ENCODE measurements around the gene LAMB4.
"Not testable (repeated sequence)": the region's sequence is repeated elsewhere in the genome, so short reads cannot be mapped to it uniquely, and the experiment has no call there.

The LAMB4 gene

DNA sequence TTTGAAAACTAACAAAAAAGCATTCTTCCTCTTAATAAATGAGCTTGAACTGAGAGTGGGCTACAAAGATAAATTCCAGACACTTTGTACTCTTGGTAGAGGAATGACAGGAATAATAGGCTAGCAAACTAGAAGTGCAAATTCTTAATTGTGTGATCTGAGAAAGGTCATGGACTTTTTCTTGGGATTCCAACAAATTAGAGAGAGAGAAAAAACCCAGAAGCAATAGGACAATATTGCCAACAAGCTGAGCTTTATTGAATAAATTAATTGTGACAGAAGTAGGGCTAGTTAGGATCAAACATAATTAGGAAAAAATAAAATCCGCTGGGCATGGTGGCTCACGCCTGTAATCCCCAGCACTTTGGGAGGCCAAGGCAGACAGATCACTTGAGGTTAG lies 85.8 kb downstream of the LAMB4 start:
- DNase-seq = no peak

DNA sequence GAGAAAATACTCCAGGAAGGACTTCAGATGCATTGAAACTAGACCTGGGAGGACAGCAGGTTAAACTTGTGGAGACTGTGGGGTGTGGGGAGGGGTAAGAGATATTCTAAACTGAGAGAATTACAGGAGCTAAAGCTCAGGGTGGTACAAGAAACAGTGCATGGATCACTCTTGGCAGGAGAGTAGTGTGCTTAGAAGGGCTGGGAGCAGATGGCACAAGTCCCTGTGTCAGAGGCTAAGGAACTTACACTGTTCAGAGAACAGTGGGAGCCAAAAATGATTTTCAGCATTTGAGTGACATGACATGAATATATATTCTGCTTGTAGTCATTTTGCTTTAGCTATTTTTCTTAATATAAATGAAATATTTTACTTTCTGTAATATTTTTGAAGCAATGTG lies 91.2 kb downstream of the LAMB4 start:
- no peak for DNase-seq

DNA sequence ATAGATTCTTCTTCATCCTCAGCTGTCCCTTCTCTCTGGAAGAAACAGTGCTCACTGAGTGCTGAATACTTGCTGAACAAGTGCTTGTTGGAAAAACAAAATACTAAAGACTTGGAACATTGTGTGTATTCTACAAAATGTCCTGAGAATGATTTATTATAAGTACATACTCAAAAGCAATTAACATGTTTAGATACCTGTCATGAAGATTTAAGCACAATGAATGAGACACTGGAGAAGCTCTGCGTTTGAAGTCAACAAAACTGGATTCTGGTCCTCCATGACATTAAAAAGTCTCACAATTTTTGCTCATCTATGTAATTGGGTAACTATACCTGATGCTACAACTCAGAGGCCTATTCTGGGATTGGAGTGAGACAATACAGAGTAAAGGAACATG lies 92.4 kb downstream of the LAMB4 start:
- DNase-seq = no peak

DNA sequence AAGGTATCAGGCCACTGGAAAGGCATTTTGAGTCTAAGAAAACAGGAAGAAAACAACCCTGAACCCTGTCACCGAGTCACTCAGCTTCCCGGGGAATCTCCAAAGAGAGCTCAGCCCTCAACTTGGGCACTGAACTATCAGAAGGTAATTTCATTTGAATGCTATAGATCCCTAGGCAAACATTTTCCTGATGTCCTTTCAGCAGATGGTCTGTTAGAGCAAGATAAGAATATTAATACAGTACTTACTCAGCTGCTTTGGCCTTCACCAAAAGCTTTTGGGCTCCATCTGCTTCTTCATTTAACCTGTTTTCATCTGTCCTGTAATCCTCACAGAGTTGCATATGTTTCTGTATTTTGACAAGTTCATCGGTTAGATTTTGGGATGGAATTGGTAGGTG lies 93.0 kb downstream of the LAMB4 start:
- DNase-seq = no peak

DNA sequence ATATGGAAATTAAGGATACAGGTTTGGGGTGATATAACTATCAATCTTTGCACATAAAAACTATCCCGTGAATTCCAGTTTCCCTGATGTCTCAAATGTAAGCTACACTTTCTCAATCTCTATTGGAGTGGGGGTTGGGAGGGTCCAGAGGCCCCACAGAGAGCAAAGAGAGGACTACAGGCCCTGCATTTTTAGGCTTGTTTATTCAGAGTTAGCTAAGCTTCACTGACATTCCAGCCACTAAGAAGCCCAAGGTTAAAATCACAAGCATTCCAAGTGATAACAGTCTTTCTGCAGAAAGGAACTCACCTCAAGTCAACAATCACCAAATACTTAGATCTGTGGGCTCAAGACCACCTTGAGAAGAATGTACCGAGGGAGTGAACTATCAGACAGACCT lies 95.6 kb downstream of the LAMB4 start:
- no peak for DNase-seq

DNA sequence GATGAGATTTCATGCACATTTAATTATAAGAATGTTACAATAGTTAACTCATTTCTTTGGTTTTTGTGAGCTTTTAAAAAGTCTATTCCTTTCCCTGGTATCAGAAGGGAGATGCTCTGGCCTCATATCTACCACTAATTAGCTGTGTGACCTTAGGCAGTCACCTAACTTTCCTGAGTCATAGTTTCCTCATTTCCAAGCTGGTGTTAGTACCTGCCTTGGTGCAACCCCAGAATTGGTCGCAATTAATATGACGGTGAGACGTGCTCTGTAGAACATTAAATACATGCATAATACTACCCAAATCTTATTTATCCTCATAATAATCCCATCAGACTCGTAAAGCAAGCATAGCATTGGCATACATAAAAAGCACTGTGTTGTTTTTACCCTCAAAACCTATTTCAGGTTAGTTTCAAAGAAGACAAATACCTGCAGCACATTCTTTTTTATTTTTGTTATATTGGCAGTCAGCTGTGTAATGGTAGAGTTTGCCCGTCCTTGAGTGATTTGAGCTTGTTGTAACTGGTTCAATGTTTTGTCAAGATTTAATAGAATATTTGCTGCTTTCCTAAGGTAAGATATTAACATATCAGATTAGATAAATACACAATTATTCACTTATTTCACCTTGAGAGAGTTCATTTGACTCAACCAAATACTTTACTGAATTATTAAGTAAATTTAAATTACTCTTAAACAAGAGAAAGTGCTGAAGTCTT lies 96.2 kb downstream of the LAMB4 start:
- no peak for DNase-seq

DNA sequence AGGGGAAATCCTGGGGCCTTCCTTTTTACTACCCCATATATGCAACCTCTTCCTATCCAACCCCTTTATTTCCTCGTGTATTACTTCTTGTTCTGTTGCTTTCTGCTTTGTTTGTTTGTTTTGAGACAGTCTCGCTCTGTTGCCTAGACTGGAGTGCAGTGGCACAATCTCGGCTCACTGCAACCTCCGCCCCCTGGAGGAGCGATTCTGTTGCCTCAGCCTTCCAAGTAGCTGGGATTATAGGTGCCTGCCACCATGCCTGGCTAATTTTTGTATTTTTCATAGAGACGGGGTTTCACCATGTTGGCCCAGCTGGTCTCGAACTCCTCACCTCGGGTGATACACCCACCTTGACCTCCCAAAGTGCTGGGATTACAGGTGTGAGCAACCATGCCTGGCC lies 96.9 kb downstream of the LAMB4 start:
- not testable (repeated sequence) for DNase-seq

DNA sequence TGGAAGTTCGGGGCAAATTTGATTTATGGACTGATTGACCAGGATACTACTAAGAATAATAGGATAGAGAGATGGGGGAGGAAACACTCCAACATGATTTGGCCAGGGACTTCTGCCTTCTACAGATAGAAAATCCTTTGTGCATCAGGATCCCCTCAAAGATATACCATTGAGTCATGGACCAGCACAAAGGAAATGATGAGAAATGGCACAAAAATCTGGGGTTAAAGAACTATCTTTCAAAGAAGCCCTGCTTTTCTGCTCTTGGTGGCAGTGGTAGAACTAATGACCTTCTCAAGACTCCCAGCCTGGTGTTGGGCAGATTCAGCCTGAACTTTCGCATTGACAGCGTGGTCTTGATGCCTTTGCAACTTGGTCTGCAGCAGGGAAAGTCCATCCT lies 99.6 kb downstream of the LAMB4 start:
- no peak for DNase-seq

DNA sequence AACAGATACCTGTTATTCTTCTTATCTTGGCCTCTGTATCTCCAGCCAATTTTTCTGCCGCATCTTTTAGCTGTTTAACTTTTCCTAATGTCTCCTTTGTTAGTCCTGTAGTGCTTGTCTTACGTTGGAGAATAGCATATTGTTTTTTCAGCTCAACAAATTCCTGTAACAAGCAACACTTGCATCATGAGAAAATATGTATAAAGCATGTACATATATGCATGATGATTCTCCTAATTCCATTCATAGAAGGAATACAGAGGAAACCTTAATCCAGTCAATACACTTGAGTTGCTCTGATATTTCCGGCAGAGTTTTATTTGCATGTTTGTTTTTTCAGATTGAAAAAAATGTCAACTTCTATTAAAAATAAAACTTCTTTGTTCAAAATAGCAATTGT lies 101.1 kb downstream of the LAMB4 start:
- no peak for DNase-seq

DNA sequence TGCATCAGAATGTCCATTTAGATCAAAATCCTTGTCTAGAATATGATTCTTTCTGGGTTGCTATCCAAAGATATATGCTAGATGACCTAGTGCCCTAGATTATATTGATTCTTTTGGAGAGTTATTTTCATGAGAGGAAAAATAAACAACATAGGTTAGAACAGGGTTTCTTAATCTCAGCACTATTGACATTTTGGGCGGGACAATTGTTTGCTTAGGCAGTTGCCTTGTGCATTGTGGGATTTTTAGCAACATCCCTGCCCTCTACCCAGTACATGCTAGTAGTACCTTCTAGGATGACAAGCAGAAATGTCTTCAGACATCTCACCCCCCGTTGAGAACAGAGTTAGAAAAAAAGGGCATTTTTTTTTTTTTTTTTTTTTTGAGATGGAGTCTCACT lies 102.0 kb downstream of the LAMB4 start:
- DNase-seq = no peak

DNA sequence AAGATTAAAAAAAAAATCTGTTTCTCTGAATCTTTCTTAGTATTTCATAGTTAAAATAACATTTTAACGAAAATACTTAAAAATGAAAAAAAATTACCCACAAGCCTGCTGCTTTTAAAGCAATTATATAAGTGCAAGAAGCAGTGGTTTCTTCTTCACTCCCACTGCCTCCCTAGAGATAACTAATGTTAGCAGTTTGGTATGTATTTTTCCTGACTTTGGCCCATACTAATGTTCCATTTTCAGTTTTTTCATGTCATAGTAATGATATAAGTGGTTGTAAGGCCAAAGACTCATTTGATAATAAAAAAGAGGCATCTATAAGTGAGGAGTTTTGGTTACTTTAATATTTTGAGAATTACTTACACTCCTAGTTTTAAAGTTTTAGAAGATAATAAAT lies 102.9 kb downstream of the LAMB4 start:
- no peak for DNase-seq

DNA sequence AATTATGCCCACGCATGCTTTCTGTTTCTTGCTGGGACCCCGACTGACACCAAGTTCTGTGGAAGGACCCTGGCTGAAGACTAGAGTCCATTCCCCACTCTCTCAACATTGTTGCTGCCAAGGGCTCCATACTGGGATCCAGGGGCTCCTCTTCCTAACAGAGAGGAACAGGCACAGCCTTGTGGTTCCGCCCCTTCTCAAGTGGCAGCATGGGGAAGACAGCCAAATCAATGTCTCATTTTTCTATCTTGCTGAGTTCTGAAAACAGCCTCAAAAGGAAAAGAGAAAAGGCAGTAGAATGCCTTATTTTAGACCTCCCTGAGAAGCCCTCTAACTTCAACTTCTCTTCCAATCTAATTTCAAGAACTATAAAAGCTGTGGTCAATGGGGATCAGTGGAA lies 103.5 kb downstream of the LAMB4 start:
- DNase-seq = no peak

DNA sequence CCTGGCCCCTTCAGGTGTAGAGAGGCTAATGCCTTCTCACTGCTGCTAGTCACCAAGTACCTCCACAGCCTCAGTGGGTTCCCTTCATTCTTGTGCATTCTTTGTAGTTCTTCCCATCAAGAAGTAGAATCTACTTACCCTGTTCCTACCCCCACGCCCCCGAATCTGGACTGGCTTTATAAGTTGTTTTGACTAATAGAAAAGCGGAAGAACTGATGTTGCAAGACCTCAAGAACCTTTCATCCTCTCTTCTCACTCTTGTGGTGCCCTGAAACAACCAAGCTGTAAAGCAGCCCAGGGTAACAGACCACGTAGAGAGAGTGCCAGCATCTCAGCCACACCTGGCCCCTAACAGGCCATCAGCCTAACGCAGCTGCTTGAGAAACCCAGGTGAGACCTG lies 104.0 kb downstream of the LAMB4 start:
- no peak for DNase-seq

DNA sequence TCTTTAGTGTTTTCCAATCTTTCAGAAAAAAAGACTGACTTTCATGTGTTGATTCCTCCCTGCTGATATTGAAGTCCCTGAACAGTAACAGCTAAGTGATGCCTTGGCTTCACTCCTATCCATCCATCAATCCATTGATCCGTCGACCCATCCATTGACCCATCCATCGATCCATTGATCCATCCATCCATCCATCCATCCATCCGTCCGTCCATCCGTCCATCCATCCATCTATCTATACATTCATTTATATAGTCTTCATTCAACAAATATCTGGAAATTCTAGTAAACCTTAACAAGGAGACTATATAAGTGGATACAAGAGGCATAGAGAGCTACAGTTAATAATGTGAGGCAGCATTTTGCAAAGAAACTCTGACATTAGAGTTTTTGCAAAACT lies 105.6 kb downstream of the LAMB4 start:
- no peak for DNase-seq

DNA sequence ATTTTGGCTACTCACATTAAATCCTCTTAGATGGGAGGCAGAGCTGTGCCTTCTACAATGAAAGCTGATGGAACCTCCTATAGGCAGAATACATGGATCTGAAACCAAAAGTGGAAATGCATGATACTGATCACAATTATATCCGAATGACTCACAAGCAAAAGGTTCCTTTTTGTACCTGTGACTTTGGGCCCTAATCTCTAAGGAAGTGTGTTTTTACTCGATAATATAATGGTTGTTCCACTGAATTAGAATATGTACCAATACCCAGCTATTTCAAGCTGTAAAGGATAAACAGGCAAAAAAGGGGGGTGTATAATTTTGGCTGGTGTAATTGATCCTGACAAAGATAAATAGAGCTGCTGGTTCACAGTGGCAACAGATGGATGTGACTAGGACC lies 109.6 kb downstream of the LAMB4 start:
- no peak for DNase-seq

DNA sequence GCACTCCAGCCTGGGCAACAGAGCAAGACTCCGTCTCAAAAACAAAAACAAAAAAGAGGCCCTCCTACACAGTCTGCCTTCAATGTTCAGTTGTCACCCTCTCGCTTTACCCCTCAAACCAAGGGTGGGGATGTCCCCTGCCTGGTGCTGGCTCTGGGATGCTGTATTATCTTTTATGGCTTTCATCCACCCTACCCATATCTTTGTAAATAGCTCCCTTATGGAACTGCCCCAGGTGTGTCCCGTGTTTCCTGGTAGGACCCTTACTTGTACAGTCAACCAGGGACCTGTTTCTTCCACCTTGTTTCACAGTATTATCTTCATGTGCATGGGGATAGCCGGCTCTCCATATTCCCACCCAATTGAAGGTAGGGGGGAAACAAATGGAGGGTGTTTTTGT lies 111.5 kb downstream of the LAMB4 start:
- no peak for DNase-seq

DNA sequence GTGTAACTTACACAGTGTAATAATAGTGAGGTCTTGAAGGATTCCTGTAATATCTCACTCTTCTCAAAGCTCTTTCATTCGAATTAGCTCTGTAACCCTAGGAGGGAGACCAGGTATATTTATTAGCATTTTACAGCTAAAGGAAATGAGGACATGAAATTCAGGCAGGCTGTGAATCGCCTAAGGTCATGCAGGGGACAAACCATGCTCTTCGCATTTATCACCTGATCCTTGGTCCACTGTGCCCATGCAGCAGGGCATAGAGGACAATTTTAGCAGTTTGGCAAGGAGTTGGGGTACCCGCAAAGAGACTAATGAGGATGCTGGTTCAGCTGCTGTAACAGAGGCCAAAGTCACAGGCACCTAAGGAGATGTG lies 112.4 kb downstream of the LAMB4 start:
- DNase-seq = no peak

DNA sequence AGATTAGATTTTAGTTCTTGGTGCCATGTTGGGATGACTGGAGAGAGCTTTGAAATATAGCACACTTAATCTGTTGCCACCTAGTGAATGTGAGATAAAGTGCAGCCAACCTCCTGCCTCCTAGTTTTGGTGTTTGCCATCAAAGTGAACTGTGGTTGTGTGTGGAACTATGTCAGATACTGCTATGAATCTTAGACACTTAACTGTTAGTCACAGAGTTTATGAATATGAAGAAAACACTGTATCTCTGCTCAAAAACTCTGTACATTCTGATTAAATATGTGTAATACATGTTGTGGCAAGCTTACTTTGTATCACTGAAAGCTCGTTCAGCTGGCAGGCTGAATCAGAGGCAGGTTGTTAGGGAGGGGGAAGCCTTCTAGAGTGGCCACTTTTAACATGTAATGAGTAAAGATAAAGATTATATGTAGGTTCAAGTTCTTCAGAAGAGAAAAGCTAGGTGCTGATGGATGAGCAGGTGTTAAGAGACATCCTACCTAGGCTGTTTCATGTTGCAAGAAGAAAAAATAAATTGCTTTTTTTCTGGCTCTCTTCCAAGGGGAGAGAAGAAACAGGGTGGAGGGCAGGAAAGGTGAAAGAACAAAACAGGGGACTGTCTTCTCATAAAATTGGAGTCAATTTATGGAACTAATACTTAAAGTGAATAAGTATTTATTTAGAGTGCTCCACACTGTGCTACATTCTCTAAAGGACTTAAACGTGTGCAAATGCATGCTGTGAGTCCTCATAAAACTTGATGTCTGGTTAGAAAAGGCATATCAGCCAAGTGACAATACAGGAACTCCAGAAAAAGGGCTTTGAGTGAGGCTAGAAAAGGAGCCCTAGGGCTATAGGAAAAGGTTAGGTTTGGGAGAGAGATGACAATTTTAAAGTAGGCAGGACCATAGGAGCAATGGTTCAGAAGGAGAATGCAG lies 113.1 kb downstream of the LAMB4 start:
- no peak for DNase-seq

DNA sequence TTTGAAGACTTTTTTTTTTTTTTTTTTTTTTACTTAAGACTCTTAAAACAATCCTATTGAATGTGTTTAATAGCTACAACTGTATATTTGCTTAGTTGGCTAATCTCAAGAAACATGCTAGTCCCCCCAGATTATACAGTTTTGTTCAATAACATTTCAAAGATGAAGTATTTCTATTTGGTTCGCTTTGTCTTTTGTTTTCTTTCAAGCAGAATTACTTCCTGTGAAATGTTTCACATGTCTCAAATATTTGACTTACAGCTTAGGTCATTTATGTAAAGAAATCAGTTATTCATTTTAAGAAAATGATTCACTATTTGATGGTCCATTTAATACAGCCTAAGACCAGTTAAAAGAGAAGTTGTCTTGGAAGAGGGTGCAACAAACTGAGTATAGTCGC lies 114.4 kb downstream of the LAMB4 start:
- DNase-seq = no peak

DNA sequence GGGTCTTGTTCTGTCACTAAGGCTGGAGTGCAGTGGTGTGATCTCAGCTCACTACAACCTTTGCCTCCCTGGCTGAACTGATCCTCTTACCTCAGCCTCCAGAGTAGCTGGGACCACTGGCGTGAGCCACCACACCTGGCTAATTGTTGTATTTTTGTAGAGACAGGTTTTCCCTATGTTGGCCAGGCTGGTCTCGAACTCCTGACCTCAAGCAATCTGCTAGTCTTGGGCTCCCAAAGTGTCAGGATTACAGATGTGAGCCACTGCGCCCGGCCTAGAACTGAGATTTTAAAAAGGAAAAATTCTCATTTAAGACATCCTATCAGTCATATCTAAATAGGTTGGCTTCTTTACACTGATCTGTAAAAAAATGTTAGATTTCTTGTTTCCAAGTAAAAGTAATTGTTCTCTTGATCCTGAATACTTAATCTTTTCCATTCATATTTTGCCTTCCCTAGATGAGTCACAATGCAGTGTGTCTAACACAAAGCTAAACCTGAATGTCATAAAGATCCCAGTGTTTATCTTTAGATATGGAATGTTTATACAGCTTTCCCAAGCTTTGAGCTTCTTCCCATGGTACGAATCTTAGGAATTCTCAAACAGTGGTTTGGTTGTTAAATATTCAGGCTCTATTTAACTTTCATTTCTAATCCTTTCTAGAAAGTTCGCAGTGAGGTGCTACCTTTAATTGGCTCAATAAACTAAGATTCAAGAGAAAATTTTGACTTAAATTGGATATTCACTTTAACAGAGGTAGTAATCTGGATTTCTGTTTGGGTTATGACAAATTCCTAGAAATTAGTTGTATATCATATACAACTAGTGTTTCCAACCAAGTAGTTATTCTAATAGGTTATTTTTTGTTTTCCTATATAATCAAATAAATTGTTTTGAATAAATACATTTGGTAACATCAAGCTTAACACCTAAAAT lies 115.1 kb downstream of the LAMB4 start:
- DNase-seq = no peak

DNA sequence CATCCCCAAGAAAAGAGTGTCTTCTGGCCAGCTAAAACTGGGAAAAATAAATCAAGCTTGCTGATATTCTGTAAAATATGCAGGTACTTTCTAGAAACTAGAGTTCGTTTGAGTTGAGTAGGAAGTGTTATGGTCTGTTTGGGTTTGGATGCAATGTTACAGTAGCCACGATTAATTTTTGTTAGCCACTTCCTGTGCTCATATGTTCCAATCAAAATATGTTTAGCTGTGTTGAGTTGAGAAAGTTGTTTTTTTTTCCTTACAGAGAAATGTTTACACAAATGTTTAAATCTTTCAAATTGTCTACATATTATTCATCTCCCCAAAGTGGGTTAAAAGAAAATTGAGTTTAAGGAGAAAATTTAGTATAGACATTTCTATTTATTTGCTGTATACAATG lies 115.9 kb downstream of the LAMB4 start:
- DNase-seq = no peak

DNA sequence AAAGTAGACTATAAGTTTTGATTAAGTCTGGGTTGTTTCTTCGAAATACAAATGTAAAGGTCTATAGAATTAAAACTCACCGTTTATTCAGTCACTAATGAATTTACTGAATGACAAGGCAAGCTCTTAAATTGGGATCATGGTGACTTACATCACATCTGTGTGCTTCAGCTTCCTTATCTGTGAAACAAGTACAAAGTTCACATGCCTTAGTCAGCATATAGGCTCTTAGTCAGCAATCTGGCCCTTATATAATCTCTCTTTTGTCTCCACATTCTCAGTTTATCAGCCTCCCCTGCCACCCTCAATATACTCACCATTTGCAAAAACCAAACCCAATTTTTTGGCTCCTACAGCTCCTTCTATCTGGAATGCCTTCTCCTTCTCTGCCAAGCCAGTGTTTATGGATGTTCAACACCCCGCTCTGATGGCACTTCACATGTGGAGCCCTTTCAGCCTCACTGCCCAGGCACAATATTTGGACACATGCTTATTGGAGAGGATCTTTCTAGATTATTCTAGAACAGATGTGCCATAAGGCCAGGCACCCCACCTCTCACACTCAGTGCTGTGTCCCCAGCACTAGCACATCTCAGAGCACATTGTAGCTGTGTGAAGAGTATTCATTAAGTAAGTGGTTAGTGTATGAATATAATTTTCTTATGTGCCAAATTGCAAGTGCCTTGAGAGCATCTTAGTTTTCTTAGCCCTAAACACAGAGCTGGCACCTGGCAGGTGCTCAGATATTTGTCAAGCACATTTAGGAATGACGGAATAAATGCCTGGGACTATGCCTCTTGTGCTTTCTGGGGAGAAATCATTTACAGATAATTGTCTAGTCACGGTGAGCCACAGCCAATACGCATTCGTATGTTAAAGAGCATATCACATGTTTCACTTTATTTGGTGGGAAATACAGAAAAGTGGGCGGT lies 117.4 kb downstream of the LAMB4 start:
- no peak for DNase-seq
